Stimulated activated CD4-positive, alpha-beta T cell treated with anti-CD3 and anti-CD28 coated beads, Interleukin-1b, Interleukin-23, amount 100 ng/mL, for 1 hour (primary cell): Measurements from ENCODE around the gene TIRAP.

ENCODE experiments used
- DNase-seq, 2 donors: peaks; one replicate each; pipeline ENCODE4 v3.0.0-alpha.2; 2020; ENCODE audit warnings: low read depth in 2 of 2

TIRAP gene

DNA sequence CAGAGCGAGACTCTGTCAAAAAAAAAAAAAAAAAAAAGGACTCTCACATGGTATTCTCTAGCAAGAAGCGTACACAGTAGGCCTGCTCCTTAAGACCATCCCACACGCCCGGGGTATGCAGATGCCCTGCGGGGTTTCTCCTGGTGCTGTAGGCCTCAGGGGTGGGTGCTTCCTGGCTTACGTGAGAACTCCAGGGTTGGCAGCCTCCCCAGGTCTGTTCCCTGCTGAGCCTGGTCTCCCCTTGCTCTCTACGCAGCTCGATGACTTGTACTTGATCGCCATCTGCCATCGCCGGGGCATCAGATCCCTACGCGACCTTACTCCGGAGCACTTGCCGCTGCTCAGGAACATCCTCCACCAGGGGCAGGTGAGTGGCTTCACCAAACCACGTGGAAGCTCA lies 60.2 kb downstream of the TIRAP start:
- DNase-seq = no peak
